Measurements from ENCODE around the gene TAS1R3. TPM values are rescaled to one million over a fixed set of nuclear protein-coding genes. Genes with fewer than 3 reads are reported as not detected.

TAS1R3 gene
- total RNA-seq, 3 donors from 2014 or later (not counting 1 experiment from before 2014, with no cell fraction given), result 0.66 to 1.4 (median 1.3) TPM

- no peaks in the 10 kb centered on the region for H3K9me3 Mint-ChIP-seq
- DNase-seq (no peak), ATAC-seq (no peak)
- no peaks in the 10 kb centered on the region for H3K27me3 Mint-ChIP-seq (ENCODE audit: low read depth in 2 of 2)
- peaks cover 20 to 48% of the 10 kb centered on the region in 2 donors for H3K4me1 Mint-ChIP-seq
- Histone ChIP-seq H3K27me3 (ENCODE audit: control insufficient read depth, insufficient read depth, low read length) (no peaks in the 10 kb centered on the region), H3K9me3 (ENCODE audit: control insufficient read depth, insufficient read depth, low read length) (no peaks in the 10 kb centered on the region), H3K4me1 (ENCODE audit: control insufficient read depth, insufficient read depth, low read length) (peaks cover 20% of the 10 kb centered on the region), H3K36me3 (ENCODE audit: control insufficient read depth, insufficient read depth, low read length) (peaks cover 25% of the 10 kb centered on the region), H3K27ac (ENCODE audit: low read length) (no peak overlapping the region), H3K4me3 (ENCODE audit: low read length) (no peak overlapping the region)
- intact Hi-C loops (cut with micrococcal nuclease), result no loop called here
- no peak overlapping the region for H3K27ac Mint-ChIP-seq
- 94% methylated on average over 36 of the region's 36 CpGs for WGBS (ENCODE audit: insufficient coverage)
- no peak for TF ChIP-seq CTCF (IDR thresholded peaks at IDR 0.05)
- H3K4me3 Mint-ChIP-seq, result no peak overlapping the region
- no peaks in the 10 kb centered on the region for H3K36me3 Mint-ChIP-seq
These were observed 12.1 kb upstream of the TAS1R3 start for GRCh38 chr1:1318777-1319645.

- Mint-ChIP-seq H3K27me3 (ENCODE audit: low read depth in 2 of 2) (no peaks in the 10 kb centered on the region), H3K4me3 (no peak overlapping the region)
- ATAC-seq, result no peak
These were observed 11.5 kb upstream of the TAS1R3 start for GRCh38 chr1:1319646-1319941.

GRCh38 chr1:1320666-1321448, 10.2 kb upstream of the TAS1R3 start:
- Histone ChIP-seq H3K4me1 (ENCODE audit: control insufficient read depth, insufficient read depth, low read length) (peaks cover 30% of the 10 kb centered on the region), H3K27ac (ENCODE audit: low read length) (no peak overlapping the region), H3K27me3 (ENCODE audit: control insufficient read depth, insufficient read depth, low read length) (no peaks in the 10 kb centered on the region), H3K9me3 (ENCODE audit: control insufficient read depth, insufficient read depth, low read length) (no peaks in the 10 kb centered on the region), H3K36me3 (ENCODE audit: control insufficient read depth, insufficient read depth, low read length) (peaks cover 16% of the 10 kb centered on the region), H3K4me3 (ENCODE audit: low read length) (no peak overlapping the region)
- Mint-ChIP-seq H3K9me3 (no peaks in the 10 kb centered on the region), H3K27ac (no peak overlapping the region), H3K4me3 (no peak overlapping the region), H3K36me3 (no peaks in the 10 kb centered on the region), H3K27me3 (ENCODE audit: low read depth in 2 of 2) (no peaks in the 10 kb centered on the region), H3K4me1 (peaks cover 20 to 44% of the 10 kb centered on the region in 2 donors)
- whole genome bisulfite sequencing (ENCODE audit: insufficient coverage), result 95% methylated on average over 23 of the region's 23 CpGs
- TF ChIP-seq CTCF (IDR thresholded peaks at IDR 0.05), result no peak
- intact Hi-C loops (cut with micrococcal nuclease), result no loop called here
- no peak for DNase-seq
- ATAC-seq, result no peak

More at GRCh38 chr1:1319646-1319941, 11.5 kb upstream of the TAS1R3 start:
- peak overlapping the region in 1 of 2 donors; percentile 51 for H3K27ac Mint-ChIP-seq
- 90% methylated on average over 13 of the region's 13 CpGs for WGBS (ENCODE audit: insufficient coverage)
- H3K9me3 ChIP-seq (ENCODE audit: control insufficient read depth, insufficient read depth, low read length), result no peaks in the 10 kb centered on the region
- no peak overlapping the region for H3K27ac ChIP-seq (ENCODE audit: low read length)
- peaks cover 19% of the 10 kb centered on the region for H3K36me3 ChIP-seq (ENCODE audit: control insufficient read depth, insufficient read depth, low read length)
- no peak for DNase-seq
- no peak for TF ChIP-seq CTCF (IDR thresholded peaks at IDR 0.05)
- no peaks in the 10 kb centered on the region for H3K36me3 Mint-ChIP-seq
- no peaks in the 10 kb centered on the region for H3K27me3 ChIP-seq (ENCODE audit: control insufficient read depth, insufficient read depth, low read length)
- H3K4me1 Mint-ChIP-seq, result peaks cover 20 to 54% of the 10 kb centered on the region in 2 donors
- intact Hi-C loops (cut with micrococcal nuclease), result no loop called here
- peaks cover 20% of the 10 kb centered on the region for H3K4me1 ChIP-seq (ENCODE audit: control insufficient read depth, insufficient read depth, low read length)
- no peak overlapping the region for H3K4me3 ChIP-seq (ENCODE audit: low read length)
- H3K9me3 Mint-ChIP-seq, result no peaks in the 10 kb centered on the region

All from natural killer cell (primary cell).